GM18517 (cell line): ENCODE data around the gene KRTAP5-4.
"Not testable (repeated sequence)": the region's sequence is repeated elsewhere in the genome, so short reads cannot be mapped to it uniquely, and the experiment has no call there.

Experiments
- ATAC-seq: cut with Tn5 transposase; IDR thresholded peaks from one replicate; pipeline ENCODE4 v1.9.1; 2021; ENCODE audit warnings: mild to moderate bottlenecking, moderate library complexity; ENCODE audit not compliant: unreplicated experiment

KRTAP5-4 gene

DNA sequence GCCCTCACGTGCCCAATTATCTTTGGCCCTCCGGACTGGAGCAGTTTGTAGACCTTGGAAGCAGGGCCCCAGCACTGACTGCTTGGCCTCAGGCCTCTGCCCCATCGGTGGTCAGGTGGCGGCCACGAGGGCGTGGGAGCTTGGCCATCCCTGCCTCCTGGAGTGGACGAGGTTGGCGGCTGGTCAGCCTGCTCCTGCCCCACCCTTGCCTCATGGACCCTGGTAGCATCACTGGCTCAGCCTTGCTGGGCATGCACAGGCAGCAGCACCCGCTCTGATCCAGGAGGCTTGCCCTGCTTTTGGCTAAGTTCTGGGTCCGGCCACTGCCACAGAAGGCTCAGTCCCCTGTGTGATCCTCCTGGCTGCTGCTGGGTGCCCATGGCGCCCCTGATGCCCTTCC lies 17.8 kb downstream of the KRTAP5-4 start:
- ATAC-seq: no peak

DNA sequence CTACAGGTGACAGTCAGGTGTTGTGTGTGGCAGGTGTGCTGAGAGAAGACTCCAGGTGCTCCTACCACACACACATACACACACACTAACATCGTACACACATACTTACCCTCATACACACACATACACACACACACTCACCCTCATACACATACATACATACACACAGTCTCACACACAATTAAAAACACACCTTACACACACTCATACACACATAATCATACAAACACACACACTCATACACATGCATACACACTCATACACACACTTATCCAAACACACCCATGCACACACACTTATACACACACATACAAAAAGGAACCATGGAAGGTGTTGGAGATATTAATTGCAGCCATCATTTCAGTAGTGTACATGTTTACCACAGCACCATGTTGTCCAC lies 18.3 kb downstream of the KRTAP5-4 start:
- ATAC-seq: no peak

DNA sequence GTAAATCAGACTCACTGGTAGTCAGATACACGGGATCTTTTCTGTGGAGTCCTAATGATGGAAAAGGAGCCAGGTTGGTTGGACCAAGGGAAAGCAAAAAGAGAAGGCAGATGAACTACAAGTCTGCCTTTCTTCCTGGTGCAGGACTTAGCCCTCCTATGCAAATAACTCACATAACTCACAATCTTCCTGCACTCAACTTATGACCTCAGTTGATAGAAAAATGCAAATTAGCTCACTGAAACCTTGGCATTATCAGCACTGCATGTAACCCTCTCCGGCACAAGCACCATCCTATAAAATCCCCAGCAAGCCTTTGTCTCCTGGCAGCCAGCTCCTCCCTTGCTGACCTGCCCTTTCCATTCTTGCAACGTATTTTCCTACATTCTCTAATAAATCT lies 20.3 kb downstream of the KRTAP5-4 start:
- ATAC-seq: not testable (repeated sequence)

DNA sequence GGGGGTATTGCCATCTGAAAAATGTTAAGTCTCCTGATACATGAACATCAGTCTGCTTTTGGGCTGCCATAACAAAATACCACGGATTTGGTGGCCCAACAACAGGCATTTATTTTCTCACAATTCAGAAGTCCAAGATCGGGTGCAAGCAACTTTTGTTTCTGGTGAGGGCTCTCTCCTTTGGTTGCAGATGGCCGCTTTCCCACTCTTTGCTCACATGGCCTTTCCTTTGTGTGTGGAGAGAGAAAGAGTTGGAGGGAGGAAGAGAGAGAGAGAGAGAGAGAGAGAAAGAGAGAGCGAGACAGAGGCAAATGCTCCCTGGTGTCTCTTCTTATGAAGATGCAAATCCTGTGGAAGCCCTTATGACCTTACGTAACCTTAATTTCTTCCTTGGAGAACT lies 21.3 kb downstream of the KRTAP5-4 start:
- ATAC-seq: no peak

DNA sequence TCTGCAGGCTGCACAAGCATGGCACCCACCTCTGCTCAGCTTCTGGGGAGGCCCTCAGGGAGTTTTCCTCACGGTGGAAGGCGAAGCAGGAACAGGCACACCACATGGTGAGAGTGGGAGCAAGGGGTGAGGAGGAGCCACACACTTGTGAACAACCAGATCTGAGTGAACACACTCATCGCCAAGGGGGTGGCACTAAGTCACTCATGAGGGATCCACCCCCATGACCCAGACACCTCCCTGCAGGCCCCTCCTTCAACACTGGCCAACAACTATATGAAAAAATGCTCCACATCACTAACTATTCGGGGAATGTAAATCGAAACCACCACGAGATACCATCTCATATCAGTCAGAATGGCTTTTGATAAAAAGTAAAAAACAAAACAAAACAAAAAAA lies 23.1 kb downstream of the KRTAP5-4 start:
- no peak for ATAC-seq

DNA sequence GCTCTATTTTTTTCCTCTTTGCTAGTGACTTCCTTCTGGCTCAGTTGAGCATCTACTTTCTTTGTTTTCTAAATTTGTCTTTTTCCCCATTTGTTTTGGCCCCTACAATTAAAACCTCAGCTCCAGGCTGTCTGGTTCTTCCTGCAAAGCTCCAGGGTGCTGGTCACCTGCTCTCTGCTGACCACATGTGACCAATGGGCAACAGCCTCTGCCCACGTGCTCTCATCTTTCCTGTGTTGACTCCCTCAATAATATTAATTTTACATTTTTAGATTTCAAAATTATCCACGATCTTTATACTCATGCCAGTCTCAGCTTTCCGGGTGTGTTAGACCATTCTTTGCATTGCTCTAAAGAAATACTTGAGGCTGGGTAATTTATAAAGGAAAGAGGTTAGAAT lies 23.5 kb downstream of the KRTAP5-4 start:
- ATAC-seq: not testable (repeated sequence)

DNA sequence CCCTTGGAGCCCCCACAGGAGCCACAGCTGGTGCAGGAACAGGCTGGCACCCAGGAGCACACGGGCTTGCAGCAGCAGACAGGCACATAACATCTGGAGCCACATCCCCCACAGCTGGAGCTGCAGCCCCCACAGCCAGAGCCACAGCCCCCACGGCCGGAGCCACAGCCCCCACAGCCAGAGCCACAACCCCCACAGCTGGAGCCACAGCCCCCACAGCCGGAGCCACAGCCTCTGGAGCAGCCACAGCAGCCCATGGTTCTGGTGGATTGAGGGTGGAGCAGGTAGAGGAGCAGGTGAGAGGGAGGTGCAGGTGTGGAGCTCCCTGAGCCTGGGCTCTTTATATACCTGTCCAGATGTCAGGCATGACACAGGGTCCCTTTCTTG lies 24.0 kb downstream of the KRTAP5-4 start, which contains the start of gene KRTAP5-2:
Gene KRTAP5-2, minus strand, starts transcription at position 301 of the 387 bp plus-strand sequence. Its CDS starts 44 bp downstream, at position 257.
- no peak for ATAC-seq

DNA sequence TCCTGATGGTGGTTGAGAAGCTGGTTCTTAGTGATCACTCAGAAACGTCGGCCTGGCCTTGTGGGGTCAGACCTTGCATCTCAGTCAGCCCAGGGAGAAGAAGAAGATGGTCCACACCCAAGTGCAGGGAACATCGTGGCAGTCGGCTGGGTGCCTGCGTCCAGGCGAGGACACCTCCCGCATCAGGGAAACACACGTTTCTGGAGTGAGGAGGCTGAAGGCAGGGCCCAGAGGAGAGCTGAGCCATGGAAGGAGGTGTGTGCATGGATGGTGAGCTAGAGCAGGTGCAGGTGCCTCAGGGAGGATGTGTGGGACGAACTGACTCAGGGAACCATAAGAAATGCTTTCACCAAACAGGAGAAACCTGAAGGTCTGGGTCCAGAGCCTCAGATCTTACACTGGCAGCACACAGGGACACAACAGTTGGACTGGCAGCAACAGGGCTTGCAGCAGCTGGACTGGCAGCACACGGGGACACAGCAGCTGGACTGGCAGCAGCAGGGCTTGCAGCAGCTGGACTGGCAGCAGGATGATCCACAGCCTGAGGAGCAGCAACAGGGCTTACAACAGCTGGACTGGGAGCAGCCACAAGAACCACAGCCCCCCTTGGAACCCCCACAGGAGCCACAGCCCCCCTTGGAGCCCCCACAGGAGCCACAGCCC lies 24.5 kb downstream of the KRTAP5-4 start:
- ATAC-seq: no peak

DNA sequence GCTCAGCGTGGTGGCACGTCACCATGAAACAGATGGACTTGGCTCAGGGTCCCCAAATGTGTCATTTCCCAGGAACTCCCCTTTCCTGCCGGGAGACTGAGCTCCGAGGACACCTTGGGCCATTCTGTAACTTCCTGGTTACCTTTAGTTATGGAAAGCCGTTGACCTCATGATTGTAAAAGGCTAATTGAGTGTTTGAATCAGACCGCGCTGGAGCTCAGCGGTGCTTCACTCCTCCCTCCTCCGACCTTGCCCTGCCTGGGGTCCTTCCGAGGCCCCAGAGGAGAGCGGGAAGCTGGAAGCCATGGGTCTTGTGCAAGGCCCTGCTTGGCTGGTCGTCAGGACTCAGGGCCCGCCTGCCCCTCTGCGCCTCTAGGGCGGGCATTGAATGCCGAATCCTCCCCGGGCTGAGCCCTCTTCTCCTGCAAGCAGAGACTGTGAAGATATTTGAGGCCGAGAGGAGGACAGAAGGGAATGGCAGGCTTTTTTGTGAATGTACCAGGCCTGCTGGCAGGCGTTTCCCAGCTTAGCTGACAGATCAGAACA lies 25.3 kb downstream of the KRTAP5-4 start:
- ATAC-seq: not testable (repeated sequence)

DNA sequence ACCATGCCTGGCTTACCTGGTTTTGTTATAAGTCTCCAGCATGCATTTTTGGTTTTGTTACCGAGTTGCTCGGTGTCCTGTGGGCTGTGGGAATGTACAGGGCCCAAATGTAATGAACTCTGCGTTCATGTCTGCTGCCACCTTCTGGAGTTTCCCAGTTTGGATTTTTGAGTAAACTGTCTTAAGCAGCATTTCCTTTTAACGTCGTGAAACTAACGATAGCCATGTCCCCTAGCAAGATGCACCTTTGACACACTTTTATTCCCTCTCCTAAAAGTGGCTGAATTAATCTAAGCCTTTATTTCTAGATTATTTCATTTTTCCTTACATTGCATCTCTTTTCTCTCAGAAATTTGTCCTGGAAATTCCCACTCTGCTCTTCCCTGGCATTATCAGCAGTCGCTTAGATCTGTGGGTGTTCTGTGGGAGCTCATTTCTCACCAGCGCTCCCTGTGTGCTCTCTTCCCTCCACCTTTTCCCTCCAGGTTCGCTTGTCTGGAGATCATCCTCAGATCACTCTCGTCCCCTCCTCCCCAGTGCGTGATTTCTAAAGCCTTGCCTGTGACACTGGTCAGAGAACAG lies 25.9 kb downstream of the KRTAP5-4 start:
- ATAC-seq: not testable (repeated sequence)

DNA sequence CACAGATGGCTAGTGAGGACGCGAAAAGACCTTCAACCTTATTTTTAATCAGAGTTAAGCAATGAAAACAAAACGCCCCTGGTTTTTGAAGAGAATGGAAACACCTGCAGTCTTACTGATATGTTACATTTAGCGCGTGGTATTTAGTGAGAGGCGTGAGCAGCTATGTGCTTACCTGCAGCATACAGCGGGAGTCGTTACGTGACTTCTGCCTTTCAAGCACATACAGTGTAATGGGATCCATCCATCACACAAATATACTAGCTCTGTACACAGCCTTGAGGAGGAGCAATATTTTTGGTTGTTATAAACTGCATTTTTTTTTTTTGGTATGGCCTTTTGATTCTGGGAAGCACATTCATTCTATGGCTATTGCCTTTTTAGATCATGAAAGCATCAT lies 29.3 kb downstream of the KRTAP5-4 start:
- ATAC-seq: no peak

DNA sequence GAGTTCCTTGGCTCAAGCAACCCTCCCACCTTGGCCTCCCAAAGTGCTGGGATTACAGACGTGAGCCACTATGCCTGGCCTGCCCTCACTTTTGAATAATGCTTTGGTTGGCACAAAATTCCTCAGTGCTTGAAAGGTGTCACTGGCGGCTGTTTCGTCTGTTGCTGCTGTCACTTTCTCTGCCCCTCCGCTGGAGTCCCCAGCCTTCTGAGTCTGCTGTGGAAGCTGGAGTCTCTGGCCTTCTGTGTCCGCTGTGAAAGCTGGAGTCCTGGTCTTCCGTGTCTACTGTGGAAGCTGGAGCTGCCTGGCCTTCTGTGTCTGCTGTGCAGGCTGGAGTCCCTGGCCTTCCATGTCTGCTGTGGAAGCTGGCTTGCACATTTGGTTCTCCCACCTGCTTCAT lies 31.9 kb downstream of the KRTAP5-4 start:
- no peak for ATAC-seq

DNA sequence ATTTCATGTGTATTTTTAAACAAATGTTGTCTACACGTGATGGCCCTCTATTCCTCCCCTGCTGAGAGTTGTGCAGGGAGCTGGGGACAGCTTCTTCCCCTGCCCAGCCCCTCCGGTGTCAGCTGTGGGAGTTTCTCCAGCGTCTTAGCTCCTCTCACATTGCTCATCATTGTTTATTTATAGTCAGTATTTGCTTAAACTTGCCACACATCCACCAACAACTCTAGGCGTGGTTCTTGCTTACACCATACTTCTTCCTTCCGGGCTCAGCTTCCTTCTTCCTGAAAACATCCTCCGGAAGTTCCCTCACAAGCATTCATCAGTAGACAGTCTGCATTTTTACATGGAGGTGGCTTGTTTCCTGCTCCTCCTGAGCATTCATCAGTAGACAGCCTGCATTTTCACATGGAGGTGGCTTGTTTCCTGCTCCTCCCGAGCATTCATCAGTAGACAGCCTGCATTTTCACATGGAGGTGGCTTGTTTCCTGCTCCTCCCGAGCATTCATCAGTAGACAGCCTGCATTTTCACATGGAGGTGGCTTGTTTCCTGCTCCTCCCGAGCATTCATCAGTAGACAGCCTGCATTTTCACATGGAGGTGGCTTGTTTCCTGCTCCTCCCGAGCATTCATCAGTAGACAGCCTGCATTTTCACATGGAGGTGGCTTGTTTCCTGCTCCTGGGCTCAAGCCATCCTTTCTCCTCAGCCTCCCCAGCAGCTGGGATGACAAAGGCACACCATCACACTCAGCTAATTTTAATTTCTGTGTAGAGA lies 32.6 kb downstream of the KRTAP5-4 start:
- not testable (repeated sequence) for ATAC-seq

DNA sequence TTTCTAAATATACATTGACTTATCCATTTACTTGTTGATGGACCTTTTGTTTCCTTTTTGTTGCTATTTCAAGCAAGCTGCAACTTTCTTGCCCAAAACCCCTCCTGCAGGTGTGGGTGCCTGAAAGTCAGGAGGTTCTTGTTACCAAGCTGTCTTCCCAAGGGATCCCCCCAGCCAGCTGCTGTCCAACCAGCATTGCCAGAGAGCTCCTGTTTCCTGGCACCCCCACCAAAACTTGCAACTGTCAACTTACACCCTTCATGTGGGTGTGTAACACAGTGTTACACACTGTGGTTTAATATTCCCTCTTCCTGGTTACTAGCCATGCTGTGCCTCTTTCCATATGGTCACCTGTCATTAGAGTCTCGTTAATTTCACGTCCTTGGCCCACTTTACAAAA lies 35.2 kb downstream of the KRTAP5-4 start:
- ATAC-seq: no peak

DNA sequence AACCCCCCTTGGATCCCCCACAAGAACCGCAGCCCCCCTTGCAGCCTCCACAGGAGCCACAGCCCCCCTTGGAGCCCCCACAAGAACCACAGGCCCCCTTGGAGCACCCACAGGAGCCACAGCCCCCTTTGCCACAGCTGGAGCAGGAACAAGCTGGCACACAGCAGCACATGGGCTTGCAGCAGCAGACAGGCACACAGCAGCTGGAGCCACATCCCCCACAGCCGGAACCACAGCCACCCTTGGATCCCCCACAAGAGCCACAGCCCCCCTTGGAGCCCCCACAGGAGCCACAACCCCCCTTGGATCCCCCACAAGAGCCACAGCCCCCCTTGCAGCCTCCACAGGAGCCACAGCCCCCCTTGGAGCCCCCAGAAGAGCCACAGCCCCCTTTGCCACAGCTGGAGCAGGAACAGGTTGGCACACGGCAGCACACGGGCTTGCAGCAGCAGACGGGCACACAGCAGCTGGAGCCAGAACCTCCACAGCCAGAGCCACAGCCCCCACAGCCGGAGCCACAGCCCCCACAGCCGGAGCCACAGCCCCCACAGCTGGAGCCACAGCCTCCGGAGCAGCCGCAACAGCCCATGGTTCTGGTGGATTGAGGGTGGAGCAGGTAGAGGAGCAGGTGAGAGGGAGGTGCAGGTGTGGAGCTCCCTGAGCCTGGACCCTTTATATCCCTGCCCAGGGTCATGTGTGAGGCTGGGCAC lies 37.1 kb downstream of the KRTAP5-4 start, which contains the start of gene KRTAP5-1:
Gene KRTAP5-1, minus strand, starts transcription at position 623 of the 710 bp plus-strand sequence. Its CDS starts 34 bp downstream, at position 589.
- not testable (repeated sequence) for ATAC-seq

DNA sequence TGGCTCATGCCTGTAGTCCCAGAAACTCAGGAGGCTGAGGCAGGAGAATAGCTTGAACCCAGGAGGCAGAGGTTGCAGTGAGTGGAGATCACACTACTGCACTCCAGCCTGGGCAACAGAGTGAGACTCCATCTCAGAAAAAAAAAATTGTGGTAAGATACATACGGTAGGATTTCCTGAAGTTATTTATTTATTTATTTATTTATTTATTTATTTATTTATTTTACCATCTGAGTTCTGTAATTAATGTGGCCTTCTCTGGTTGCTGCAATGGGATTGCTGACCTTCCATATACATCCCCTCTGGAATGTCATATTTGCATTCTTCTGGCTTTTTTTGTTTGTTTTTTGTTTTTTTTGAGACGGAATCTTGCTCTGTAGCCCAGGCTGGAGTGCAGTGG lies 39.0 kb downstream of the KRTAP5-4 start:
- ATAC-seq: not testable (repeated sequence)

DNA sequence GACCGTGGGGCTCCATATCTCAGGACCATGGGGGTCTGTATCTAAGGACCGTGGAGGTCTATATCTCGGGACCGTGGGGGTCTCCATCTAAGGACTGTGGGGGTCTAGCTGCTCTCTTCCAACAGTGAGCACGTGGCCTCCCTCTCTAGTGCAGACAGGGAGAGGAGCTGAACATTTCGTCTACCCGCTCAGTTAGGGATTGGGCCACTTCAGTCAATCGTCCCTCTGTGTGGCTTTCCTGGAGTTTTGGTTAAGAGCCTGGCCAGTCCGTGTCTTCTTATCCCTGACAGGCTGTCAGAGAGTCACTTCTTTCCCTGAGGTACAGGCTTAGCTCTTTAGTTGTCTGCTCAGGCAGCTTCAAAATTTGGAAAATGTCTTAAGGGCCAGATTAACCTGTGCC lies 40.0 kb downstream of the KRTAP5-4 start:
- ATAC-seq: no peak

DNA sequence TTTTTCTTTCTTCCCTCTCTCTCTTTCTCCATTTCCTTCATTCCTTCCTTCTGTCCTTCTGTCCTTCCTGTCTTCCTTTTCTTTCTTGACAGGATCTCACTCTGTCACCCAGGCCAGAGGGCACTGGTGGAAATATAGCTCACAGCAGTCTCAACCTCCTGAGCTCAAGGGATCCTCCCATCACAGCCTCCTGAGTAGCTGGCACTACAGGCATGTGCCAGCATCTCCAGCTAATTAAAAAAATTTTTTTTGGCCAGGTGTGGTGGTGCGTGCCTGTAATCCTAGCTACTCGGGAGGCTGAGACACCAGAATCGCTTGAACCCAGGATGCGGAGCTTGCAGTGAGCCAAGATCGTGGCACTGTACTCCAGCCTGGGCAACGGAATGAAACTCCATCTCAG lies 45.1 kb downstream of the KRTAP5-4 start:
- ATAC-seq: no peak

DNA sequence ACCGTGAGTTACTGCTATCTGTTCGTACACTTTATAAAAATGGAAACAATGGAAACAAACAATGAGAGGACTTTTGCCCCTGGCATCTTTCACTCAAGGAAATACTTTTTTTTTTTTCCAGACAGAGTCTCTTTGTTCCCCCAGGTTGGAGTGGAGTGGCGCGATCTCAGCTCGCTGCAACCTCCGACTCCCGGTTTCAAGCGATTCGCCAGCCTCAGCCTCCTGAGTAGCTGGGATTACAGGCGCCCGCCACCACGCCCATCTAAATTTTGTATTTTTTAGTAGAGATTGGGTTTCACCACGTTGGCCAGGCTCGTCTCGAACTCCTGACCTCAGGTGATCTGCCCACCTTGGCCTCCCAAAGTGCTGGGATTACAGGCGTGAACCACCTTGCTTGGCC lies 46.2 kb downstream of the KRTAP5-4 start:
- not testable (repeated sequence) for ATAC-seq

DNA sequence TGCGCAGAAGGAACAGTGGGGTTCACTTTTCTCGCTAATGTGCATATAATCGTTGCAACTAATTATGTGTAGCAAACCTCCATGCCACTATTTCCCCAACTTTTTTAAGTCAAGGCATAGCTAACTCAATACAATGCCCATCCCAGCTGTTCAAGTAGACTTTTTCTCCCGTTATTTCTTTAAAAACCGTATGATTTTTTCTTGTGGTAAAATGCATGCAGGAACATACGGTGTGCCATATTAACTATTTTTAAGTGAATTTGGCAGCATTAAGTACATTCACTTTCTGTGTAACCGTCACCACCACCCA lies 47.0 kb downstream of the KRTAP5-4 start:
- ATAC-seq: no peak
